NCI-H2107 treated with DMSO at 0.1 percent for 48 hours (cell line): ENCODE measurements around the gene RGS11.
"Not testable (repeated sequence)": the region's sequence is repeated elsewhere in the genome, so short reads cannot be mapped to it uniquely, and the experiment has no call there.

Experiments used
- DNase-seq: peaks from one replicate; lab custom pipeline; 2025; ENCODE audit not compliant: unreplicated experiment; lab: John Stamatoyannopoulos, UW

Gene RGS11

DNA sequence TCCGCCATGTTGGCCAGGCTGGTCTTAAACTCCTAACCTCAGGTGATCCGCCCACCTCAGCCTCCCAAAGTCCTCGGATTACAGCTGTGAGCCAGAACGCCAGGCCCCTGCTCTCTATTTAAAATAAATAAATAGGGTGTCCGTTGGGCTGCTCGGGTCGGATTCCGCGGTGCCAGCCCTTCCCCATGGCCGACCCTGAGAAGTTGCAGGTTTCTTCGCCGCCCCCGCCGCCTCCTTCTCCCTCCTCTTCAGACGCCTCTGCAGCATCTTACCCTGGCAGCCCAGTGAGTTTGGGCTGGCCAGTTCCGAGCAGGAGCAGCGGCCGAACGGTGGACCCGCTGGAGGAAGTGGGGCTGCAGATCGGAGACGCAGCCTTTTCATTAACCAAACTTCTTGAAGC lies 44.8 kb downstream of the RGS11 start:
- no peak for DNase-seq

DNA sequence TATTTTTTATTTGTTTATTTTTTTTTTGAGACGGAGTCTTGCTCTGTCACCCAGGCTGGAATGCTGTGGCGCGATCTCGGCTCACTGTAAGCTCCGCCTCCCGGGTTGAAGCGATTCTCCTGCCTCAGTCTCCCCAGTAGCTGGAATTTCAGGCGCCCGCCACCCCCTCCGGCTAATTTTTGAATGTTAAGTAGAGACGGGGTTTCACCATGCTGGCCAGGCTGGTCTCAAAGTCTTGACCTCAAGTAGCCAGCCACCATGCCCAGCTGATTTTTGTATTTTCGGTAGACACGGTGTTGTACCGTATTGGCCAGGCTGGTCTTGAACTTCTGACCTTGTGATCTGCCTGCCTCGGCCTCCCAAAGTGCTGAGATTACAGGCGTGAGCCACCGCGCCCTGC lies 45.4 kb downstream of the RGS11 start:
- not testable (repeated sequence) for DNase-seq

DNA sequence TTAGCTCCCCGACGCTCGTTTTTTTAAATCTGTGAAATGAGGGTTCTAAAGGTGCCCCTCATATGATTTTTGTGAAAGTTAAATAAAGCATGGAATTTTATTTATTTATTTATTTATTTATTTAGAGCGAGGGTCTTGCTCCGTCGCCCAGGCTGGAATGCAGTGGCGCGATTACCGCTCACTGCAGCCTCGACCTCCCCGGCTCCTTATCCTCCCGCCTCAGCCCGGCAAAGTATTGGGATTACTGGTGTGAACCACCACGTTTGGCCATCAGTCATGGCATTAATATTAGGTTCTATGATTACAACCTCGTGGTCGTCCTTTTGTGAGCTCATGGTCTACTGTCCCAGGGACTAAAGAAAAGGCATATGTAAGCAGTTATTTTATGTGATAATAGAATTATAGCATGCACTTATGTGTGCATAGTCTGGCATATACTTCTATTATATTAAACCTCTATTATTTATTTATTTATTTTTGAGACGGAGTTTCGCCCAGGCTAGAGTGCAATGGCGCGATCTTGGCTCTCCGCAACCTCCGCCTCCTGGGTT lies 45.9 kb downstream of the RGS11 start:
- DNase-seq = no peak

- peak; percentile 52 for DNase-seq
Observed at GRCh38 chr16:228852-229730, 46.7 kb downstream of the RGS11 start, which contains the start of gene LUC7L. LUC7L (minus strand) TSS chr16:229449; CDS start chr16:229339, 110 bp downstream.

DNA sequence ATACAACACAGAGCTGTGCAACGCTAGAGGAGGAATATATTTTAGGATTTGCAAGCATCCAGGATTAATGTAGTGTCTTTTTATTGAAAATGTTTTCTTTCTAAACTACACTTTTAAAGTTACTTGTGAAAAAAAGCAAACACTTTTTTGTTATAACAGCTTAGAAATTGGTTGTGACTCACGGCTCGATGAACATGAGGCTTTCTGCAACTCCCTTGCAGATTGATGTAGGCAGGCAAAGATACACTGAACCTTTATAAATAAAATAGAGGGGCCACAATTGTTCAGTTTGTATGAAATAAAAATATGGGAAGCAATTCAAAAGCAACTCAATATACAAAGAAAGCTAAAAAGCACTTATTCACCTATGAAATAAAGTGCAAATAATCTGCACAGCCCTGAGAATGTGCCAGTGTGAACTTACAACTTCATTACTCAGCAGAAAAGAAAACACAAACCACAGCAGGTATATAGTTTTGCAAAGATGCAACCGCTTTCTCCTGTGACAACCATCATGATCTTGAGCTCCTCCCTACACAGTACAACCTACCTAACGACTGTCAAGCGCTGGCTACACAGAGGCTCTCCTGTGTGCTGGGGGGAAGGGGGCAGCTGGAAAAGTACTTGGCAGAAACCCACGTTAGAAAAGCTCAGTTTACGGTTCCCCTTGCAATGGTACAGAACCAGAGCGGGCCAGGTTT lies 47.4 kb downstream of the RGS11 start:
- peak; percentile 30 for DNase-seq

DNA sequence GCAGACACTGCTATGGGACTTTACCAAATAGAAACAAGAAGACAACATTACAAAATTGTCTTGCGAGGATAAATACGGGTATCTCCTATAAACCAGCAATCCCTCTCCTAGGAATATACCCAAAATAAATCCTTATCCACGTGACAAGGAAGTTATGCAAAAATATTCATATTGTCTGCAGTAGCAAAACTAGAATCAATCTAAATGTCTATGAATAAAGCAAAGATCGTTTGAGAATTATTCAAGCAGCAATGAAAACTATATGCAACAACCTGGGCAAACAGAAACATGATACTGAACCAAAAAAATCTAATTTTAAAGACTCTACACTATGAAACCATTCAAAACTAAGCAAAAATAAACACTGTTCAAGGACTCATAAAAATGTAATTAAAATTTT lies 55.7 kb downstream of the RGS11 start:
- no peak for DNase-seq
